Sigmoid colon (tissue), 7 donors: ENCODE measurements around the gene MPZL1. TPM values are rescaled to one million over a fixed set of nuclear protein-coding genes. Genes with fewer than 3 reads are reported as not detected.

ENCODE experiments used
- DNase-seq: peaks from one replicate; pipeline ENCODE4 v3.0.0-alpha.2; 2019
- H3K27ac ChIP-seq, 4 donors: fragments of 200-600 bp; sonication (generic); one replicate each; pipeline ENCODE4 v1.5.1; 2016 to 2019; ENCODE audit warnings: mild to moderate bottlenecking in 1 of 4
- H3K27me3 ChIP-seq, 3 donors: fragments of 200-600 bp; sonication (generic); one replicate each; pipeline ENCODE4 v1.5.1; 2019; ENCODE audit warnings: mild to moderate bottlenecking in 1 of 3
- H3K36me3 ChIP-seq, 4 donors: fragments of 200-600 bp; sonication (generic); one replicate each; pipeline ENCODE4 v1.5.1; 2016 to 2019
- H3K4me1 ChIP-seq, 4 donors: fragments of 200-600 bp; sonication (generic); one replicate each; pipeline ENCODE4 v1.5.1; 2017 to 2019
- H3K4me3 ChIP-seq, 4 donors: fragments of 200-600 bp; sonication (generic); one replicate each; pipeline ENCODE4 v1.5.1; 2017 to 2019; ENCODE audit warnings: mild to moderate bottlenecking in 2 of 4, moderate library complexity in 1 of 4
- H3K9me3 ChIP-seq, 4 donors: fragments of 200-600 bp in 3 of 4; sonication (generic) in 3 of 4; one replicate each; pipeline versions ENCODE4 v1.5.1 to v1.6.1; 2013 to 2019
- EP300 ChIP-seq, 4 donors: sonication (generic); formaldehyde crosslinking; IDR thresholded peaks; one replicate each; pipeline ENCODE4 v1.6.1; 2017; ENCODE audit warnings: antibody characterized with exemption in 4 of 4
- POLR2A ChIP-seq, 2 donors: fragments of 450-650 bp; IDR thresholded peaks; one replicate each; pipeline ENCODE4 v1.6.1; 2016; ENCODE audit warnings: antibody characterized with exemption in 2 of 2, mild to moderate bottlenecking in 2 of 2, moderate library complexity in 2 of 2
- POLR2AphosphoS5 ChIP-seq, 4 donors: sonication (generic); formaldehyde crosslinking; IDR thresholded peaks; one replicate each; pipeline ENCODE4 v1.6.1; 2017; ENCODE audit warnings: antibody characterized with exemption in 4 of 4
- WGBS, 2 donors: extraction: QIAGEN DNeasy Blood & Tissue Kit; methylation state at CpG; one replicate each; pipeline ENCODE4 v1.1.7; 2013; 5-methylcytosine and 5-hydroxymethylcytosine counted together
- intact Hi-C: fragments of 100-400 bp; cut with DNase I; formaldehyde crosslinking; loops from one replicate; pipeline ENCODE4 v1.15.1; 2023
- polyA plus RNA-seq, 3 donors: library from polyadenylated mRNA; stranded (reverse); fragments of 200-250 nt; gene quantifications; one replicate each; pipeline ENCODE4 v1.2.3, GENCODE V29; 2013
- total RNA-seq, 4 donors: library from RNA; depleted of rRNA; stranded (reverse); fragments of >200 nt; gene quantifications; one replicate each; pipeline ENCODE4 v1.1.0, GENCODE V29; 2016
- TF ChIP-seq, protein P1 (sequence below), 4 experiments: fragments of 450-650 bp in 3 of 4; fragments of 200-600 bp in 1 of 4; IDR thresholded peaks; one replicate each; pipeline ENCODE4 v1.5.1; 2016 to 2019; ENCODE audit warnings: antibody characterized with exemption in 4 of 4, mild to moderate bottlenecking in 3 of 4, moderate library complexity in 2 of 4
- donor health status: healthy with polysubstance abuse.
- donor health status: Bipolar disorder and iron deficiency.
- donor health status: healthy.

MPZL1 gene
- total and polyA plus RNA-seq, 7 donors, result 8.8 to 69.5 (median 52.4) TPM

DNA sequence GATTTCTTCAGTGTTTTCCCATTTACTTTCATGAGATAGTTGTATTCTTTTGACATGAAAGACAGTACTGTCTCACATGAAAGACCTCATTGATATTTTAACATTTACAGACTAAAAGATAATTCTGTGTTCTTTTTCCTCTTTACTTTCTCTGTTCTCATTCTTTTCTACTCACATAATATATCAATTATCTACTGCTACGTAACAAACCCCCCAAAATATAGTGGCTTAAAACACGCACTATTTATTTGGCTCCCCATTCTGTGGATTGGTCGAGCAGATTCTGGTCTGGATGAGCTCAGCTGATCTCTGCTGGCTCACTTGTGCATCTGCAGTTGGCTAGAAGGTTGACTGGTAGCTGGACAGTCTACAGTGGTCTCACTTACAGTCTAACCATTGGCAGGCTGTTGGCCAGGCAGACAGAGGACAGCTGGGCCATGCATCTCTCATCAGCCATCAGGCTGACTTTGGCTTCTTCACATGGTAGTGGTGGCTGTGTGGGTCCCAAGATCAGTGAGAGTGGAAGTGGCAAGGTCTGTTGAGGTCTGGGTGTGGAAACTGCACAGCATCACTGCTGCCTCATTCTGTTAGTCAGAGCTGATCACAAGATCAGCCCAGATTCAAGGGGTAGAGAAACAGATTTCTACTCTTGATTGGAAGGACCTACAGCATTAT is 63.2 kb downstream of the MPZL1 start:
- H3K4me1 ChIP-seq, result no peaks in the 10 kb centered on the region
- no peaks in the 10 kb centered on the region for H3K9me3 ChIP-seq
- DNase-seq, result no peak
- H3K27me3 ChIP-seq, result no peaks in the 10 kb centered on the region
- no peak overlapping the region for H3K27ac ChIP-seq
- H3K36me3 ChIP-seq, result peaks cover 0 to 38% (median 10%) of the 10 kb centered on the region in 4 donors
- H3K4me3 ChIP-seq, result no peak overlapping the region
- TF ChIP-seq POLR2AphosphoS5 (IDR thresholded peaks at IDR 0.05), result no peak
- TF ChIP-seq, protein P1, sequence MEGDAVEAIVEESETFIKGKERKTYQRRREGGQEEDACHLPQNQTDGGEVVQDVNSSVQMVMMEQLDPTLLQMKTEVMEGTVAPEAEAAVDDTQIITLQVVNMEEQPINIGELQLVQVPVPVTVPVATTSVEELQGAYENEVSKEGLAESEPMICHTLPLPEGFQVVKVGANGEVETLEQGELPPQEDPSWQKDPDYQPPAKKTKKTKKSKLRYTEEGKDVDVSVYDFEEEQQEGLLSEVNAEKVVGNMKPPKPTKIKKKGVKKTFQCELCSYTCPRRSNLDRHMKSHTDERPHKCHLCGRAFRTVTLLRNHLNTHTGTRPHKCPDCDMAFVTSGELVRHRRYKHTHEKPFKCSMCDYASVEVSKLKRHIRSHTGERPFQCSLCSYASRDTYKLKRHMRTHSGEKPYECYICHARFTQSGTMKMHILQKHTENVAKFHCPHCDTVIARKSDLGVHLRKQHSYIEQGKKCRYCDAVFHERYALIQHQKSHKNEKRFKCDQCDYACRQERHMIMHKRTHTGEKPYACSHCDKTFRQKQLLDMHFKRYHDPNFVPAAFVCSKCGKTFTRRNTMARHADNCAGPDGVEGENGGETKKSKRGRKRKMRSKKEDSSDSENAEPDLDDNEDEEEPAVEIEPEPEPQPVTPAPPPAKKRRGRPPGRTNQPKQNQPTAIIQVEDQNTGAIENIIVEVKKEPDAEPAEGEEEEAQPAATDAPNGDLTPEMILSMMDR (IDR thresholded peaks at IDR 0.05), result no peak
- no peak for TF ChIP-seq POLR2A (IDR thresholded peaks at IDR 0.05)
- no peak for TF ChIP-seq EP300 (IDR thresholded peaks at IDR 0.05)
- intact Hi-C loops, result no loop called here
- 93 to 94% methylated on average over 3 of the region's 3 CpGs for WGBS, 2 donors

DNA sequence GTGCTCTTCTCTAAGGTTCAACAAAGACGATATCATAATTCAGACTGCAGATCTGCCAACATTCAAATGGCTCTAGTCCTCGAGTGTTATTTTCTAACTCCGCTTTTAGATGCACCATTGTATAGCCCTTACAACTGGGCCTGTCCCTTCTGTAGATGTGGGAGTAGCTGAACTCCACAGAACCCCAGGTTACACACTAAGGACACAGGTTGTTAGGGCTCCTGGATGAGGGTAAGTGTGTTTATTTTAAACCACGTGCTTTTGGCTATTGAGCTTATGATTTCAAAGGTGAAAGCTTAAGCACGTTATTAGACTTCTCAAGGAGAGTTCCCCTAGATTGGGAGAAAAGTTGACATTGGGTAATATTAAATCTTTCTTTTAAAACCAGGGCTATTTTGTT is 64.7 kb downstream of the MPZL1 start:
- no peaks in the 10 kb centered on the region for H3K9me3 ChIP-seq
- no peaks in the 10 kb centered on the region for H3K27me3 ChIP-seq
- no peak overlapping the region for H3K4me3 ChIP-seq
- H3K36me3 ChIP-seq, result peaks cover 3 to 48% (median 12%) of the 10 kb centered on the region in 4 donors
- whole genome bisulfite sequencing, 2 donors, result 72 to 83% methylated on average over 5 of the region's 5 CpGs
- DNase-seq, result no peak
- TF ChIP-seq, protein P1 (IDR thresholded peaks at IDR 0.05), result no peak
- TF ChIP-seq EP300 (IDR thresholded peaks at IDR 0.05), result no peak
- TF ChIP-seq POLR2AphosphoS5 (IDR thresholded peaks at IDR 0.05), result no peak
- TF ChIP-seq POLR2A (IDR thresholded peaks at IDR 0.05), result no peak
- H3K27ac ChIP-seq, result no peak overlapping the region
- no peaks in the 10 kb centered on the region for H3K4me1 ChIP-seq
- intact Hi-C loops, result no loop called here

DNA sequence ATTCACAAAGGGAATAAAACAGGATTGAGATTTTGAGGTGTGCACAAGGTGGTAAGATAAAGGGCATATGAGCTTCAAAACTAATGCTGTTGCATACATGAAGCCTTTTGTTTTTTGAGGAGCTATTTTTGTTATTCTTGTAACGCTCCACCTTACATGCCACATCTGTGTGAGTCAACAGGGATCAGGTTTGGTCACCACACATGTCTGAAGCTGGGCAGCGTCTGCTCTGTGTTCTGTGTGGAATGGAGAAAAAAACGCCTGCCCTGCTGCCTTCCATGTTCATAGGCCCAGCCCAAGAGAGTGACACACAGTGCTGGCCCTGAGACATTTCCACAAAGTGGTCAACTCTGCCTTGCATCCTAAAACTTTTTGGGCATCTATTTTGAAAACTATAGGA is 67.7 kb downstream of the MPZL1 start:
- Histone ChIP-seq H3K9me3 (no peaks in the 10 kb centered on the region), H3K27me3 (no peaks in the 10 kb centered on the region), H3K27ac (no peak overlapping the region), H3K36me3 (peaks cover 3 to 37% (median 12%) of the 10 kb centered on the region in 4 donors), H3K4me1 (no peaks in the 10 kb centered on the region), H3K4me3 (no peak overlapping the region)
- no peak for DNase-seq
- intact Hi-C loops, result no loop called here
- WGBS, 2 donors, result 93 to 96% methylated on average over 3 of the region's 3 CpGs
- TF ChIP-seq POLR2AphosphoS5 (IDR thresholded peaks at IDR 0.05), result no peak
- TF ChIP-seq, protein P1 (IDR thresholded peaks at IDR 0.05), result no peak
- TF ChIP-seq POLR2A (IDR thresholded peaks at IDR 0.05), result no peak
- no peak for TF ChIP-seq EP300 (IDR thresholded peaks at IDR 0.05)

DNA sequence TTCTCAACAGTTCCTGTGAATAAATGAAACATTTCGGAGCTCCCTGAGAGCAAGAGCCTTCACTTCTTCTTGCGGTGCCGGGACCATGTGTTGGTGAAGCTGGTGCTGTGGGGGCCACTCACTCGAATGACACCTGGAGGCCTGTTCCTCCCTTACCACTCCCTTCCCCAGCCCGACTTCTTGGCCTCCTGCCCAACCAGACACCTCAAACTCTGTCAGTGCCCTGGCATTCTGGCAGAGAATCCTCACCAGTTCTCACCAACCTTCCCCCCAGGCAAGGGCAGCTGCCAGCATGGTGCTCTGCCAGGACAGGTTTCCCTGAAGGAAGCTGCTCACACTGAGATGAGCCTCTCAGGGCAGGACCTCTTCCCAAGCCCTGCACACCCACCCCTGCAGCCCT is 68.3 kb downstream of the MPZL1 start:
- Histone ChIP-seq H3K4me3 (no peak overlapping the region), H3K9me3 (no peaks in the 10 kb centered on the region), H3K4me1 (no peaks in the 10 kb centered on the region), H3K36me3 (peaks cover 3 to 37% (median 12%) of the 10 kb centered on the region in 4 donors), H3K27me3 (no peaks in the 10 kb centered on the region), H3K27ac (no peak overlapping the region)
- TF ChIP-seq POLR2A (IDR thresholded peaks at IDR 0.05), result no peak
- no peak for TF ChIP-seq POLR2AphosphoS5 (IDR thresholded peaks at IDR 0.05)
- TF ChIP-seq, protein P1 (IDR thresholded peaks at IDR 0.05), result no peak
- no peak for TF ChIP-seq EP300 (IDR thresholded peaks at IDR 0.05)
- WGBS, 2 donors, result 72 to 83% methylated on average over 5 of the region's 5 CpGs
- no peak for DNase-seq
- intact Hi-C loops, result no loop called here
